SU-DHL-6 (cell line): ENCODE data around the gene ANKS1B.

Experiments
- EZH2phosphoT487 ChIP-seq: fragments of 200-600 bp; sonication (generic), shearing (Covaris generic); conservative IDR thresholded peaks from 2 replicates; pipeline ENCODE4 v1.6.1; 2018; ENCODE audit warnings: mild to moderate bottlenecking, antibody characterized with exemption, low read length, moderate library complexity, mixed read lengths
- TF ChIP-seq, protein P1 (sequence below): fragments of 200-600 bp; sonication (generic); IDR thresholded peaks from one replicate; pipeline ENCODE4 v1.5.1; 2017; ENCODE audit warnings: antibody characterized with exemption, mild to moderate bottlenecking, low read length, moderate library complexity; ENCODE audit not compliant: insufficient read depth, poor library complexity, severe bottlenecking

DNA sequence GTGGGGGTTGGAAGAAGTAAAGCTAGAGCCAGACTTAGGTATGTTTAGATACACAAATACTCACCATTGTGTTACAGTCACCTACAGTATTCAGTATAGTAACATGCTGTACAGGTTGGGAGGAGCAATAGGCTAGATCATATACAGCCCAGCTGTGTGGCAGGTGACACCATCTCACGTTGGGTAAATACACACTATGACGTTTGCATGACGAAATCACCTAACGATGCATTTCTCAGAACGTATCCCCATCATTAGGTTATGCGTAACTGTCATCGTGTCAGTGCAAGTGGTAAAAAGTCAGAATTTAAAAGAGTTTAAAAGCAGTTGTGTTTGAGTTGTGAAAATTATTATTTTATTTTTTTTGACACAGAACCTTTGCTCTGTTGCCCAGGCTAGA lies 1172.5 kb downstream of the ANKS1B start:
- TF ChIP-seq, protein P1, sequence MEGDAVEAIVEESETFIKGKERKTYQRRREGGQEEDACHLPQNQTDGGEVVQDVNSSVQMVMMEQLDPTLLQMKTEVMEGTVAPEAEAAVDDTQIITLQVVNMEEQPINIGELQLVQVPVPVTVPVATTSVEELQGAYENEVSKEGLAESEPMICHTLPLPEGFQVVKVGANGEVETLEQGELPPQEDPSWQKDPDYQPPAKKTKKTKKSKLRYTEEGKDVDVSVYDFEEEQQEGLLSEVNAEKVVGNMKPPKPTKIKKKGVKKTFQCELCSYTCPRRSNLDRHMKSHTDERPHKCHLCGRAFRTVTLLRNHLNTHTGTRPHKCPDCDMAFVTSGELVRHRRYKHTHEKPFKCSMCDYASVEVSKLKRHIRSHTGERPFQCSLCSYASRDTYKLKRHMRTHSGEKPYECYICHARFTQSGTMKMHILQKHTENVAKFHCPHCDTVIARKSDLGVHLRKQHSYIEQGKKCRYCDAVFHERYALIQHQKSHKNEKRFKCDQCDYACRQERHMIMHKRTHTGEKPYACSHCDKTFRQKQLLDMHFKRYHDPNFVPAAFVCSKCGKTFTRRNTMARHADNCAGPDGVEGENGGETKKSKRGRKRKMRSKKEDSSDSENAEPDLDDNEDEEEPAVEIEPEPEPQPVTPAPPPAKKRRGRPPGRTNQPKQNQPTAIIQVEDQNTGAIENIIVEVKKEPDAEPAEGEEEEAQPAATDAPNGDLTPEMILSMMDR = no peak
- TF ChIP-seq EZH2phosphoT487 = no peak
